Endothelial cell of umbilical vein (primary cell): ENCODE measurements around the gene ANAPC1. TPM values are rescaled to one million over a fixed set of nuclear protein-coding genes. Genes with fewer than 3 reads are reported as not detected.

Experiments used
- BruUV-seq: library from RNA; stranded (reverse); fragments of 400-500 nt; replicated peaks from 2 replicates; lab custom pipeline; 2021; lab: Mats Ljungman, UMichigan
- CTCF ChIA-PET: fragments of 300-600, 350-600 bp; sonication (Branson Sonifier 250); formaldehyde crosslinking; loops from one replicate; lab custom pipeline; 2021; ENCODE audit warnings: antibody characterized with exemption, inconsistent platforms; lab: Charles Lee
- POLR2A ChIA-PET: fragments of 300-600, 350-600 bp; sonication (Branson Sonifier 250); formaldehyde crosslinking; loops from one replicate; lab custom pipeline; 2021; ENCODE audit warnings: antibody characterized with exemption, inconsistent platforms; lab: Charles Lee
- DNase-seq: peaks from one replicate; pipeline ENCODE4 v3.0.0-alpha.2; 2011; ENCODE audit warnings: low read depth, low spot score
- FAIRE-seq: peaks from 2 replicates; lab custom pipeline; 2011; peaks lifted over from hg19 to GRCh38; lab: Jason Lieb, UNC
- H2AFZ ChIP-seq: 2 replicates; pipeline ENCODE4 v1.6.0; 2012; ENCODE audit warnings: low read depth, low read length, control low read depth, inconsistent platforms
- H3K27ac ChIP-seq: 2 replicates; pipeline ENCODE4 v1.5.1; 2011; ENCODE audit warnings: low read depth, mild to moderate bottlenecking, control low read depth, low read length, moderate library complexity; ENCODE audit not compliant: insufficient read depth
- H3K27me3 ChIP-seq, 2 experiments: 2 replicates each; pipeline versions ENCODE4 v1.6.0 to v1.6.1; 2011; ENCODE audit warnings: low read length in 2 of 2, mixed read lengths in 1 of 2; ENCODE audit not compliant: control insufficient read depth in 2 of 2, insufficient read depth in 2 of 2
- H3K36me3 ChIP-seq, 2 experiments: 2 replicates in 1 of 2; 3 replicates in 1 of 2; pipeline ENCODE4 v1.5.1; 2011; ENCODE audit warnings: low read length in 2 of 2, mild to moderate bottlenecking in 1 of 2, moderate library complexity in 1 of 2; ENCODE audit not compliant: control insufficient read depth in 2 of 2, insufficient read depth in 2 of 2; ENCODE audit errors: extremely low read depth in 1 of 2
- H3K4me1 ChIP-seq: 3 replicates; pipeline ENCODE4 v1.5.1; 2011; ENCODE audit warnings: mild to moderate bottlenecking, low read length; ENCODE audit not compliant: control insufficient read depth, insufficient read depth; ENCODE audit errors: extremely low read depth
- H3K4me2 ChIP-seq: 2 replicates; pipeline ENCODE4 v1.6.1; 2011; ENCODE audit warnings: low read length, control low read depth, mixed read lengths; ENCODE audit not compliant: insufficient read depth
- H3K4me3 ChIP-seq, 3 experiments: fragments of 200-600 bp in 1 of 3; sonication (generic), shearing (Covaris generic) in 1 of 3; replicated peaks in 1 of 3; 2 replicates each; pipeline ENCODE4 v1.5.1; 2011 to 2016; ENCODE audit warnings: control low read depth in 3 of 3, low read length in 3 of 3, mild to moderate bottlenecking in 2 of 3, inconsistent platforms in 1 of 3, low read depth in 1 of 3, moderate library complexity in 1 of 3; ENCODE audit not compliant: insufficient read depth in 1 of 3
- H3K79me2 ChIP-seq: 2 replicates; pipeline ENCODE4 v1.6.0; 2012; ENCODE audit warnings: low read length, inconsistent platforms; ENCODE audit not compliant: control insufficient read depth, insufficient read depth
- H3K9ac ChIP-seq: replicated peaks from 2 replicates; pipeline ENCODE3; 2011; ENCODE audit warnings: low read length, control low read depth; ENCODE audit not compliant: insufficient read depth; ENCODE audit errors: extremely low read depth
- H3K9me1 ChIP-seq: replicated peaks from 3 replicates; pipeline ENCODE4 v1.6.0; 2011; ENCODE audit warnings: mild to moderate bottlenecking, low read length; ENCODE audit not compliant: control insufficient read depth, insufficient read depth; ENCODE audit errors: extremely low read depth
- H3K9me3 ChIP-seq: replicated peaks from 2 replicates; pipeline ENCODE4 v1.5.1; 2012; ENCODE audit warnings: low read length, inconsistent platforms; ENCODE audit not compliant: control insufficient read depth, insufficient read depth
- H4K20me1 ChIP-seq: replicated peaks from 2 replicates; pipeline ENCODE3; 2011; ENCODE audit warnings: mild to moderate bottlenecking, low read length; ENCODE audit not compliant: control insufficient read depth, insufficient read depth; ENCODE audit errors: extremely low read depth
- EZH2 ChIP-seq: IDR thresholded peaks from 2 replicates; pipeline ENCODE4 v1.6.1; 2012; ENCODE audit warnings: borderline replicate concordance, low read depth, mild to moderate bottlenecking, moderate library complexity, low read length, inconsistent platforms; ENCODE audit not compliant: severe bottlenecking
- FOS ChIP-seq: IDR thresholded peaks from 2 replicates; pipeline ENCODE4 v1.6.1; 2011; ENCODE audit warnings: mild to moderate bottlenecking, low read length, moderate library complexity, borderline replicate concordance; ENCODE audit not compliant: insufficient read depth
- GATA2 ChIP-seq: IDR thresholded peaks from 2 replicates; pipeline ENCODE4 v1.7.0; 2011; ENCODE audit warnings: low read depth, mild to moderate bottlenecking, moderate library complexity, mixed read lengths, low read length; ENCODE audit not compliant: insufficient read length, insufficient read depth
- JUN ChIP-seq: IDR thresholded peaks from 2 replicates; pipeline ENCODE4 v1.6.1; 2011; ENCODE audit warnings: borderline replicate concordance, low read depth; ENCODE audit not compliant: insufficient read length, insufficient read depth
- MYC ChIP-seq: IDR thresholded peaks from one replicate; pipeline ENCODE4 v1.6.1; 2011; ENCODE audit warnings: mild to moderate bottlenecking, low read depth, low read length
- POLR2A ChIP-seq: IDR thresholded peaks from 2 replicates; pipeline ENCODE4 v1.6.1; 2012; ENCODE audit warnings: low read depth, mild to moderate bottlenecking, control low read depth, low read length
- POLR2AphosphoS5 ChIP-seq: IDR thresholded peaks from 2 replicates; pipeline ENCODE4 v1.6.1; 2012; ENCODE audit warnings: low read depth, mild to moderate bottlenecking, control low read depth, low read length, moderate library complexity; ENCODE audit not compliant: insufficient read depth
- dilution Hi-C: fragments of 300-500 bp; cut with MboI; formaldehyde crosslinking; loops from one replicate; pipeline ENCODE4 v1.15.0; 2019; ENCODE audit warnings: low sequenced_read_pairs; ENCODE audit not compliant: extremely low pct_ligation_motif_present
- intact Hi-C: fragments of 100-400 bp; cut with micrococcal nuclease; formaldehyde crosslinking; loops from one replicate; pipeline ENCODE4 v1.10.0; 2022
- polyA plus RNA-seq, 4 experiments: library from polyadenylated mRNA; depleted of rRNA in 3 of 4; stranded (reverse) in 3 of 4; unstranded in 1 of 4; fragments of >200 nt; gene quantifications; 2 replicates each; pipeline versions ENCODE4 v1.2.1 to v1.2.3, GENCODE V29; 2011 to 2012; ENCODE audit warnings: missing spikeins in 1 of 4
- total RNA-seq: library from RNA; stranded (reverse); gene quantifications from 2 replicates; pipeline ENCODE4 v1.2.3, GENCODE V29; 2021
- TF ChIP-seq, protein P1 (sequence below), 2 donors: IDR thresholded peaks; 1 replicate in 1 of 2; 2 replicates in 1 of 2; pipeline ENCODE4 v1.5.1; 2011; ENCODE audit warnings: low read length in 2 of 2, mild to moderate bottlenecking in 2 of 2, moderate library complexity in 2 of 2, control low read depth in 1 of 2, inconsistent platforms in 1 of 2, low read depth in 1 of 2; ENCODE audit not compliant: insufficient read depth in 1 of 2; ENCODE audit errors: extremely low read depth in 1 of 2
- TF ChIP-seq, protein P2 (sequence below): IDR thresholded peaks from 2 replicates; pipeline ENCODE4 v1.6.1; 2011; ENCODE audit not compliant: insufficient read depth, insufficient read length

Gene ANAPC1
- total and polyA plus RNA-seq, 2 donors (not counting 3 experiments of a cell fraction or from before 2014, with no cell fraction given): 21.9 to 61.5 TPM

DNA sequence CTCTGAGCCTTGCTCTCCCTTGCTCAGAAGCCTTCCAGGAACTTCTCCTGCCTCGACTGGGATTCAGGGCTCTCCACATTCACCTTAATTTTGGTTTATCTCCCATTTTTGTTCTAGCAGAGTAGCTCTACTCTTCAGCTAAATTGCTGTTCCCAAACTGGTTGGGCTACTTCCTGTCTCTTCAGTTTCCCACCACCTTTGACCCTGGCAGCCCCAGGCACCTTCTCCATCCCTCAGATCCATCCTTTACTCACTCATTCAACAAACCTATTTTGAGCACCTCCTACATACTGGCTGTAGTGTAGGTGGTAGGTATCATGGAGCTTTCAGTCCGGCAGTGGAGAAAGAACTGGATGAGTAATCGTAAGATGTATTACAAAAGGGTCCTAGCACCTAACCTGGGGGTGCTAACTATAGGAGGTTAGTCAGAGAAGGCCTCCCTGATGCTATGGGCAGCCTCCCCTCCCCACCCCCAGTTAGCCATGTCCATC, 40.7 kb upstream of the ANAPC1 start:
- TF ChIP-seq GATA2 (no peak), JUN (no peak), MYC (no peak), POLR2A (no peak), FOS (no peak), EZH2 (no peak), POLR2AphosphoS5 (no peak)
- TF ChIP-seq, protein P1, sequence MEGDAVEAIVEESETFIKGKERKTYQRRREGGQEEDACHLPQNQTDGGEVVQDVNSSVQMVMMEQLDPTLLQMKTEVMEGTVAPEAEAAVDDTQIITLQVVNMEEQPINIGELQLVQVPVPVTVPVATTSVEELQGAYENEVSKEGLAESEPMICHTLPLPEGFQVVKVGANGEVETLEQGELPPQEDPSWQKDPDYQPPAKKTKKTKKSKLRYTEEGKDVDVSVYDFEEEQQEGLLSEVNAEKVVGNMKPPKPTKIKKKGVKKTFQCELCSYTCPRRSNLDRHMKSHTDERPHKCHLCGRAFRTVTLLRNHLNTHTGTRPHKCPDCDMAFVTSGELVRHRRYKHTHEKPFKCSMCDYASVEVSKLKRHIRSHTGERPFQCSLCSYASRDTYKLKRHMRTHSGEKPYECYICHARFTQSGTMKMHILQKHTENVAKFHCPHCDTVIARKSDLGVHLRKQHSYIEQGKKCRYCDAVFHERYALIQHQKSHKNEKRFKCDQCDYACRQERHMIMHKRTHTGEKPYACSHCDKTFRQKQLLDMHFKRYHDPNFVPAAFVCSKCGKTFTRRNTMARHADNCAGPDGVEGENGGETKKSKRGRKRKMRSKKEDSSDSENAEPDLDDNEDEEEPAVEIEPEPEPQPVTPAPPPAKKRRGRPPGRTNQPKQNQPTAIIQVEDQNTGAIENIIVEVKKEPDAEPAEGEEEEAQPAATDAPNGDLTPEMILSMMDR (IDR thresholded peaks at IDR 0.05; ENCODE audit: extremely low read depth in 1 of 2, insufficient read depth in 1 of 2, low read depth in 1 of 2, low read length in 2 of 2): no peak
- TF ChIP-seq, protein P2, sequence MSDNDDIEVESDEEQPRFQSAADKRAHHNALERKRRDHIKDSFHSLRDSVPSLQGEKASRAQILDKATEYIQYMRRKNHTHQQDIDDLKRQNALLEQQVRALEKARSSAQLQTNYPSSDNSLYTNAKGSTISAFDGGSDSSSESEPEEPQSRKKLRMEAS: no peak
- no peak overlapping the region for H3K27ac ChIP-seq
- no peaks in the 10 kb centered on the region for H3K9me1 ChIP-seq
- H3K4me2 ChIP-seq: no peak overlapping the region
- dilution Hi-C loops (no loop called here), intact Hi-C loops (no loop called here)
- H4K20me1 ChIP-seq: no peaks in the 10 kb centered on the region
- H2AFZ ChIP-seq: no peak overlapping the region
- CTCF ChIA-PET: interaction anchor here (1.5 to 1.9 kb wide), 2 partner anchors 12 to 24 kb away, joined by 6 to 8 read pairs; no protein-coding TSS in a partner anchor
- POLR2A ChIA-PET: no interaction called here
- no peak overlapping the region for H3K4me3 ChIP-seq
- H3K27me3 ChIP-seq: no peaks in the 10 kb centered on the region
- FAIRE-seq: no peak
- H3K79me2 ChIP-seq: peaks cover 12% of the 10 kb centered on the region
- H3K9me3 ChIP-seq: no peaks in the 10 kb centered on the region
- no peak overlapping the region for H3K9ac ChIP-seq
- no peak for DNase-seq
- H3K4me1 ChIP-seq: peaks cover 14% of the 10 kb centered on the region
- H3K36me3 ChIP-seq: peaks cover 0 to 9% of the 10 kb centered on the region in 2 experiments
- no TSS peak for BruUV-seq
